HEK293T (cell line): ENCODE data around the gene MTRF1.

Experiments used
- CTBP1 ChIP-seq: fragments of 450-650 bp; IDR thresholded peaks from 2 replicates; pipeline ENCODE4 v1.6.1; 2016; ENCODE audit warnings: borderline replicate concordance
- L3MBTL2 ChIP-seq: fragments of 450-650 bp; conservative IDR thresholded peaks from 2 replicates; pipeline ENCODE4 v1.6.1; 2016; ENCODE audit warnings: mild to moderate bottlenecking

DNA sequence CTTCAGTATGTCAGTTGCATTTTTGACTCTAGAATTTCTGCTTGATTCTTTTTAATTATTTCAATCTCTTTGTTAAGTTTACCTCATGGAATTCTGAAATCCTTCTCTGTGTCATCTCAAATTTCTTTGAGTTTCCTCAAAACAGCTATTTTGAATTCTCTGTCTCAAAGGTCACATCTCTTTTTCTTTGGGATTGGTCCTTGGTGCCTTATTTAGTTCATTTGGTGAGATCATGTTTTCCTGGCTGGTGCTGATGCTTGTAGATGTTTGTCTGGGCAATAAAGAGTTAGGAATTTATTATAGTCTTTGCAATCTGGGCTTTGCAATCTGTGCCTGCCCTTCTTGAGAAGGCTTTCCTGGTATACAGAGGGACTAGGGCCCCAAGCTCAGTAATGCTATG lies 50.5 kb downstream of the MTRF1 start:
- TF ChIP-seq CTBP1 (no peak), L3MBTL2 (no peak)
